M059J (cell line): ENCODE results near the gene HNF1A. TPM values are rescaled to one million over a fixed set of nuclear protein-coding genes. Genes with fewer than 3 reads are reported as not detected.

Source experiments
- DNase-seq: peaks from one replicate; pipeline ENCODE4 v3.0.0-alpha.2; 2012; ENCODE audit warnings: low read depth
- total RNA-seq: library from RNA; depleted of rRNA; stranded (reverse); fragments of >200 nt; shearing (Covaris generic); gene quantifications from 2 replicates; pipeline ENCODE4 v1.2.3, GENCODE V29; 2014; rRNA removed

HNF1A gene
- total RNA-seq, 1 experiment from 2014 or later, result not detected

GRCh38 chr12:121048442-121048841, 70.1 kb downstream of the HNF1A start:
- DNase-seq, result no peak

DNA sequence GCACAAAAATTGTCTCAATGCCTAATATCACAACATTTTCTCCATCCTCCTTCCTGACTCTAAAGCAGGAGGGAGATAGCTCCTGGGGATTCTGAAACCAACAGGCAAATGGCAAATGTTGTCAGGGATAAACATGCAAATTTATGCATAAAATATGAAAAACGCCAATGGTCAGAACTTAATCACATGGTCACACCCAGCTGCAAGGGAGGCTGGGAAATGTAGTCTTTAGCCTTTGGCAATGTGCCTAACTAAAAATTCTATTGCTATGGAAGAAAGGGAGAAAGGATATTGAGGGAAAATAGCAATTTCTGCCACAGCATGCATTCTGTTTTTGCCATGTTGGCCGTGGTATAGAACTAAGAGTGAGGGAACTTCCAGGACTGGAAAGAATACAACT, 72.4 kb downstream of the HNF1A start:
- no peak for DNase-seq

Other genes starting within 250 kb of the HNF1A start
- 3.9 and 9.7 TPM in 2 replicates for gene SPPL3, start 74.2 kb upstream of the HNF1A start, total RNA-seq
- gene C12orf43, start 37.9 kb downstream of the HNF1A start, total RNA-seq, result 11.5 and 18.2 TPM in 2 replicates
- gene OASL, start 60.7 kb downstream of the HNF1A start, total RNA-seq, result 110 and 115 TPM in 2 replicates
- gene P2RX7, start 154.3 kb downstream of the HNF1A start, total RNA-seq, result 2.8 and 6.1 TPM in 2 replicates
- 29.6 and 34.2 TPM in 2 replicates for gene P2RX4, start 231.6 kb downstream of the HNF1A start, total RNA-seq